CD4-positive, CD25-positive, alpha-beta regulatory T cell (primary cell): ENCODE measurements around the gene CDC42BPA. TPM values are rescaled to one million over a fixed set of nuclear protein-coding genes. Genes with fewer than 3 reads are reported as not detected.

ENCODE experiments used
- ATAC-seq, 2 donors: fragments of 150-1000 bp; cut with Tn5 transposase; one replicate each; pipeline ENCODE4 v1.10.0; 2021; ENCODE audit warnings: low read depth in 2 of 2, moderate number of reproducible peaks in 2 of 2, moderate library complexity in 1 of 2
- DNase-seq, 3 donors: peaks; one replicate each; pipeline versions ENCODE4 v3.0.0 to v3.0.0-alpha.2; 2012 to 2022; ENCODE audit warnings: mixed read lengths in 1 of 3
- H3K27ac ChIP-seq: one replicate; pipeline ENCODE4 v1.7.0; 2013; ENCODE audit warnings: mild to moderate bottlenecking, low read length; ENCODE audit not compliant: insufficient read depth, poor library complexity, severe bottlenecking
- H3K27me3 ChIP-seq: one replicate; pipeline ENCODE4 v1.7.0; 2013; ENCODE audit warnings: low read length; ENCODE audit not compliant: control insufficient read depth, insufficient read depth
- H3K36me3 ChIP-seq: one replicate; pipeline ENCODE4 v1.7.0; 2013; ENCODE audit warnings: mild to moderate bottlenecking, low read length, moderate library complexity; ENCODE audit not compliant: control insufficient read depth, insufficient read depth
- H3K4me1 ChIP-seq: 2 replicates; pipeline ENCODE4 v1.7.0; 2013; ENCODE audit warnings: mild to moderate bottlenecking, low read length; ENCODE audit not compliant: insufficient read depth, control insufficient read depth, poor library complexity, severe bottlenecking
- H3K4me3 ChIP-seq: one replicate; pipeline ENCODE4 v1.7.0; 2013; ENCODE audit warnings: low read depth, mild to moderate bottlenecking, low read length, moderate library complexity
- H3K9me3 ChIP-seq, 2 experiments: 1 replicate in 1 of 2; 2 replicates in 1 of 2; pipeline ENCODE4 v1.7.0; 2013; ENCODE audit warnings: low read length in 2 of 2, mild to moderate bottlenecking in 1 of 2, moderate library complexity in 1 of 2; ENCODE audit not compliant: control insufficient read depth in 2 of 2
- H3K27ac Mint-ChIP-seq, 3 donors: one replicate each; pipeline ENCODE4 v1.8.0; 2020 to 2022; ENCODE audit warnings: mild to moderate bottlenecking in 3 of 3, mixed read lengths in 3 of 3, moderate library complexity in 2 of 3
- H3K27me3 Mint-ChIP-seq: one replicate; pipeline ENCODE4 v1.8.0; 2022; ENCODE audit warnings: mild to moderate bottlenecking, mixed read lengths
- H3K36me3 Mint-ChIP-seq: one replicate; pipeline ENCODE4 v1.8.0; 2020; ENCODE audit warnings: mixed read lengths
- H3K4me1 Mint-ChIP-seq, 4 donors: one replicate each; pipeline ENCODE4 v1.8.0; 2020 to 2022; ENCODE audit warnings: mixed read lengths in 4 of 4, mild to moderate bottlenecking in 1 of 4
- H3K4me3 Mint-ChIP-seq, 4 donors: one replicate each; pipeline ENCODE4 v1.8.0; 2020 to 2022; ENCODE audit warnings: mild to moderate bottlenecking in 4 of 4, mixed read lengths in 4 of 4, moderate library complexity in 3 of 4
- H3K9me3 Mint-ChIP-seq, 7 donors: one replicate each; pipeline ENCODE4 v1.8.0; 2020 to 2022; ENCODE audit warnings: mixed read lengths in 7 of 7, mild to moderate bottlenecking in 3 of 7, moderate library complexity in 2 of 7
- polyA plus RNA-seq, 4 donors: library from polyadenylated mRNA; unstranded; fragments of 300-500 nt; fragmentation: Illumina TruSeq; gene quantifications; one replicate each; pipeline ENCODE4 v1.2.3, GENCODE V29; 2021
- total RNA-seq: library from RNA; stranded (reverse); gene quantifications from one replicate; pipeline ENCODE4 v1.2.3, GENCODE V29; 2022

CDC42BPA gene
- total and polyA plus RNA-seq, 5 donors from 2014 or later = 0.06 to 1.5 (median 0.63) TPM

- Mint-ChIP-seq H3K4me3 (no peak overlapping the region), H3K4me1 (peaks cover 5 to 11% (median 9%) of the 10 kb centered on the region in 4 donors), H3K36me3 (peaks cover 37% of the 10 kb centered on the region), H3K27me3 (no peaks in the 10 kb centered on the region), H3K27ac (no peak overlapping the region), H3K9me3 (peaks cover 0 to 5% (median 4%) of the 10 kb centered on the region in 7 donors)
- no peaks in the 10 kb centered on the region for H3K4me1 ChIP-seq
- H3K4me3 ChIP-seq = no peak overlapping the region
- no peak for ATAC-seq
- no peaks in the 10 kb centered on the region for H3K27me3 ChIP-seq
- DNase-seq = no peak
- peaks cover 25% of the 10 kb centered on the region for H3K36me3 ChIP-seq
- H3K9me3 ChIP-seq = peaks cover 5 to 7% of the 10 kb centered on the region in 2 experiments
- H3K27ac ChIP-seq = no peak overlapping the region
These were observed 345.4 kb downstream of the CDC42BPA start for GRCh38 chr1:226972931-226973330.

- Mint-ChIP-seq H3K27ac (peak overlapping the region in 2 of 3 donors; percentile 5 to 61), H3K27me3 (no peaks in the 10 kb centered on the region), H3K4me3 (no peak overlapping the region), H3K4me1 (peaks cover 5 to 15% (median 13%) of the 10 kb centered on the region in 4 donors), H3K36me3 (peaks cover 45% of the 10 kb centered on the region), H3K9me3 (peaks cover 0 to 6% (median 5%) of the 10 kb centered on the region in 7 donors)
- H3K27me3 ChIP-seq = no peaks in the 10 kb centered on the region
- no peaks in the 10 kb centered on the region for H3K4me1 ChIP-seq
- ATAC-seq (no peak), DNase-seq (no peak)
- H3K27ac ChIP-seq = no peak overlapping the region
- H3K36me3 ChIP-seq = peaks cover 25% of the 10 kb centered on the region
- peaks cover 5 to 7% of the 10 kb centered on the region in 2 experiments for H3K9me3 ChIP-seq
- no peak overlapping the region for H3K4me3 ChIP-seq
These were observed 346.5 kb downstream of the CDC42BPA start for GRCh38 chr1:226971765-226972164.

GRCh38 chr1:226967665-226968064, 350.6 kb downstream of the CDC42BPA start:
- Mint-ChIP-seq H3K27me3 (no peaks in the 10 kb centered on the region), H3K4me3 (no peak overlapping the region), H3K36me3 (peaks cover 52% of the 10 kb centered on the region), H3K27ac (peak overlapping the region in 2 of 3 donors; percentile 3 to 85), H3K9me3 (peaks cover 0 to 6% (median 4%) of the 10 kb centered on the region in 7 donors), H3K4me1 (peaks cover 11 to 27% (median 16%) of the 10 kb centered on the region in 4 donors)
- H3K9me3 ChIP-seq = peaks cover 5 to 7% of the 10 kb centered on the region in 2 experiments
- H3K27me3 ChIP-seq = no peaks in the 10 kb centered on the region
- no peak overlapping the region for H3K4me3 ChIP-seq
- no peak for ATAC-seq
- H3K36me3 ChIP-seq = peaks cover 36% of the 10 kb centered on the region
- H3K27ac ChIP-seq = no peak overlapping the region
- no peak for DNase-seq
- no peaks in the 10 kb centered on the region for H3K4me1 ChIP-seq

- Histone ChIP-seq H3K4me3 (no peak overlapping the region), H3K4me1 (no peaks in the 10 kb centered on the region), H3K9me3 (peaks cover 2 to 4% of the 10 kb centered on the region in 2 experiments), H3K27me3 (no peaks in the 10 kb centered on the region), H3K36me3 (peaks cover 34% of the 10 kb centered on the region), H3K27ac (no peak overlapping the region)
- Mint-ChIP-seq H3K4me1 (peaks cover 6 to 26% (median 14%) of the 10 kb centered on the region in 4 donors), H3K36me3 (peaks cover 48% of the 10 kb centered on the region), H3K27ac (no peak overlapping the region), H3K9me3 (peaks cover 0 to 5% (median 2%) of the 10 kb centered on the region in 7 donors), H3K4me3 (no peak overlapping the region), H3K27me3 (no peaks in the 10 kb centered on the region)
- ATAC-seq (no peak), DNase-seq (no peak)
These were observed 351.6 kb downstream of the CDC42BPA start for GRCh38 chr1:226966683-226967082.

- no peak overlapping the region for H3K27ac ChIP-seq
- no peak for DNase-seq
- H3K36me3 Mint-ChIP-seq = peaks cover 45% of the 10 kb centered on the region
These were observed 352.5 kb downstream of the CDC42BPA start for GRCh38 chr1:226965581-226966440.

GRCh38 chr1:226964611-226965486, 353.4 kb downstream of the CDC42BPA start:
- Mint-ChIP-seq H3K4me1 (peaks cover 6 to 30% (median 13%) of the 10 kb centered on the region in 4 donors), H3K27ac (peak overlapping the region in 1 of 3 donors; percentile 15), H3K36me3 (peaks cover 38% of the 10 kb centered on the region), H3K9me3 (peaks cover 0 to 3% (median 0%) of the 10 kb centered on the region in 7 donors), H3K27me3 (no peaks in the 10 kb centered on the region), H3K4me3 (no peak overlapping the region)
- Histone ChIP-seq H3K27ac (no peak overlapping the region), H3K27me3 (no peaks in the 10 kb centered on the region), H3K36me3 (peaks cover 24% of the 10 kb centered on the region), H3K4me3 (no peak overlapping the region), H3K4me1 (no peaks in the 10 kb centered on the region), H3K9me3 (no peaks in the 10 kb centered on the region)
- no peak for DNase-seq
- ATAC-seq = no peak

More at GRCh38 chr1:226965581-226966440, 352.5 kb downstream of the CDC42BPA start:
- peaks cover 0 to 3% (median 0%) of the 10 kb centered on the region in 7 donors for H3K9me3 Mint-ChIP-seq
- no peak overlapping the region for H3K27ac Mint-ChIP-seq
- peaks cover 34% of the 10 kb centered on the region for H3K36me3 ChIP-seq
- H3K4me3 Mint-ChIP-seq = no peak overlapping the region
- no peak for ATAC-seq
- H3K9me3 ChIP-seq = no peaks in the 10 kb centered on the region
- no peaks in the 10 kb centered on the region for H3K27me3 Mint-ChIP-seq
- H3K4me1 ChIP-seq = no peaks in the 10 kb centered on the region
- no peaks in the 10 kb centered on the region for H3K27me3 ChIP-seq
- peaks cover 6 to 27% (median 13%) of the 10 kb centered on the region in 4 donors for H3K4me1 Mint-ChIP-seq
- no peak overlapping the region for H3K4me3 ChIP-seq

- Histone ChIP-seq H3K27me3 (no peaks in the 10 kb centered on the region), H3K4me1 (peaks cover under 1% of the 10 kb centered on the region), H3K4me3 (no peak overlapping the region), H3K36me3 (peaks cover 20% of the 10 kb centered on the region), H3K9me3 (no peaks in the 10 kb centered on the region), H3K27ac (no peak overlapping the region)
- peaks cover 0 to 2% (median 0%) of the 10 kb centered on the region in 7 donors for H3K9me3 Mint-ChIP-seq
- no peaks in the 10 kb centered on the region for H3K27me3 Mint-ChIP-seq
- H3K36me3 Mint-ChIP-seq = peaks cover 30% of the 10 kb centered on the region
- H3K4me1 Mint-ChIP-seq = peaks cover 10 to 38% (median 17%) of the 10 kb centered on the region in 4 donors
- DNase-seq (peak in 1 of 3 donors; percentile 29), ATAC-seq (no peak)
- H3K27ac Mint-ChIP-seq = peak overlapping the region in 2 of 3 donors; percentile 15 to 60
- H3K4me3 Mint-ChIP-seq = peak overlapping the region in 1 of 4 donors; percentile 22
These were observed 354.2 kb downstream of the CDC42BPA start for GRCh38 chr1:226964068-226964425.
